A549 (cell line): Measurements from ENCODE around the gene MATN4.

Experiments
- CBX8 ChIP-seq: fragments of 200-600 bp; sonication (generic); IDR thresholded peaks from 2 replicates; pipeline ENCODE4 v1.6.1; 2016
- CTCF ChIP-seq: fragments of >200 bp; sonication (Bioruptor Twin); formaldehyde crosslinking; IDR thresholded peaks from 3 replicates; pipeline ENCODE4 v1.5.1; 2016
- HOXA7 ChIP-seq: fragments of 250-450 bp; sonication (Bioruptor Pico); IDR thresholded peaks from 2 replicates; pipeline ENCODE4 v1.5.0; 2020; ENCODE audit warnings: mild to moderate bottlenecking, moderate library complexity
- JUN ChIP-seq, 2 experiments: fragments of >200 bp; sonication (Bioruptor Twin); formaldehyde crosslinking; IDR thresholded peaks; 2 replicates in 1 of 2; 3 replicates in 1 of 2; pipeline ENCODE4 v1.6.1; 2016 to 2017
- MAZ ChIP-seq: fragments of 150-350 bp; IDR thresholded peaks from 2 replicates; pipeline ENCODE4 v1.6.1; 2014; ENCODE audit warnings: antibody characterized with exemption, low read depth, low read length, borderline replicate concordance
- MYC ChIP-seq: IDR thresholded peaks from 2 replicates; pipeline ENCODE4 v1.6.1; 2012; ENCODE audit warnings: mild to moderate bottlenecking, inconsistent platforms, low read length, improper control_type of control experiment, borderline replicate concordance
- POLR2AphosphoS2 ChIP-seq: conservative IDR thresholded peaks from 2 replicates; pipeline ENCODE4 v1.6.1; 2012; ENCODE audit warnings: low read length, improper control_type of control experiment, inconsistent platforms
- RAD21 ChIP-seq, 2 experiments: fragments of >200 bp in 1 of 2; sonication (Bioruptor Twin) in 1 of 2; formaldehyde crosslinking in 1 of 2; IDR thresholded peaks in 1 of 2; conservative IDR thresholded peaks in 1 of 2; 2 replicates in 1 of 2; 3 replicates in 1 of 2; pipeline ENCODE4 v1.6.1; 2012 to 2018; ENCODE audit warnings: inconsistent platforms in 1 of 2
- RNF2 ChIP-seq: fragments of 200-600 bp; sonication (generic); IDR thresholded peaks from 2 replicates; pipeline ENCODE4 v1.6.1; 2016; ENCODE audit warnings: low read depth, mild to moderate bottlenecking, antibody characterized with exemption, moderate library complexity, borderline replicate concordance
- SREBF2 ChIP-seq: fragments of 450-650 bp; IDR thresholded peaks from 2 replicates; pipeline ENCODE4 v1.6.1; 2014; ENCODE audit warnings: mild to moderate bottlenecking, moderate library complexity
- USF2 ChIP-seq: fragments of 450-650 bp; IDR thresholded peaks from 2 replicates; pipeline ENCODE4 v1.6.1; 2014; ENCODE audit warnings: antibody characterized with exemption

GRCh38 chr20:45317826-45318225, 9.7 kb upstream of the MATN4 start:
- no peak for TF ChIP-seq CBX8
- no peak for TF ChIP-seq MAZ
- no peak for TF ChIP-seq POLR2AphosphoS2
- no peak for TF ChIP-seq RNF2
- TF ChIP-seq RAD21 (conservative IDR thresholded peaks at IDR 0.05 in 1 of 2, IDR thresholded peaks at IDR 0.05 in 1 of 2), result no peak
- TF ChIP-seq USF2, result no peak
- TF ChIP-seq SREBF2, result no peak
- TF ChIP-seq JUN (IDR thresholded peaks at IDR 0.05), result no peak
- TF ChIP-seq HOXA7 (CRISPR knock-in tag), result no peak
- no peak for TF ChIP-seq MYC
- no peak for TF ChIP-seq CTCF
